AG10803 (cell line): ENCODE measurements around the gene CRB2.

Experiments used
- DNase-seq: peaks from one replicate; pipeline ENCODE4 v3.0.0; 2010; ENCODE audit warnings: low read depth
- H3K4me3 ChIP-seq: 2 replicates; pipeline ENCODE4 v1.5.1; 2011; ENCODE audit warnings: mild to moderate bottlenecking, low read length, control low read depth
- CTCF ChIP-seq: conservative IDR thresholded peaks from 2 replicates; pipeline ENCODE4 v1.5.1; 2011; ENCODE audit warnings: mild to moderate bottlenecking, low read length, control low read depth, inconsistent platforms

CRB2 gene

DNA sequence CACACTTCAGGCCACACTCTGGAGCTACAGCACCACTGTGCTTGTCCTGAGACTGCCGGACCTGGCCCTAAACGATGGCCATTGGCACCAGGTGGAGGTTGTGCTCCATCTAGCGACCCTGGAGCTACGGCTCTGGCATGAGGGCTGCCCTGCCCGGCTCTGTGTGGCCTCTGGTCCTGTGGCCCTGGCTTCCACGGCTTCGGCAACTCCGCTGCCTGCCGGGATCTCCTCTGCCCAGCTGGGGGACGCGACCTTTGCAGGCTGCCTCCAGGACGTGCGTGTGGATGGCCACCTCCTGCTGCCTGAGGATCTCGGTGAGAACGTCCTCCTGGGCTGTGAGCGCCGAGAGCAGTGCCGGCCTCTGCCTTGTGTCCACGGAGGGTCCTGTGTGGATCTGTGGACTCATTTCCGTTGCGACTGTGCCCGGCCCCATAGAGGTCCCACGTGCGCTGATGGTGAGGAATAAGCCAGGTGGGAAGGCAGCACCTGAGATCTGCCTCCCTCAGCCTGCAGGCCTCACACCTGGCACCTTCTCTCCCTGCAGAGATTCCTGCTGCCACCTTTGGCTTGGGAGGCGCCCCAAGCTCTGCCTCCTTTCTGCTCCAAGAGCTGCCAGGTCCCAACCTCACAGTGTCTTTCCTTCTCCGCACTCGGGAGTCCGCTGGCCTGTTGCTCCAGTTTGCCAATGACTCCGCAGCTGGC is 14.7 kb downstream of the CRB2 start:
- no peak overlapping the region for H3K4me3 ChIP-seq
- no peak for DNase-seq
- TF ChIP-seq CTCF = no peak

- no peak for TF ChIP-seq CTCF
- H3K4me3 ChIP-seq = no peak overlapping the region
- no peak for DNase-seq
Observed at GRCh38 chr9:123371228-123371584, 15.2 kb downstream of the CRB2 start.

DNA sequence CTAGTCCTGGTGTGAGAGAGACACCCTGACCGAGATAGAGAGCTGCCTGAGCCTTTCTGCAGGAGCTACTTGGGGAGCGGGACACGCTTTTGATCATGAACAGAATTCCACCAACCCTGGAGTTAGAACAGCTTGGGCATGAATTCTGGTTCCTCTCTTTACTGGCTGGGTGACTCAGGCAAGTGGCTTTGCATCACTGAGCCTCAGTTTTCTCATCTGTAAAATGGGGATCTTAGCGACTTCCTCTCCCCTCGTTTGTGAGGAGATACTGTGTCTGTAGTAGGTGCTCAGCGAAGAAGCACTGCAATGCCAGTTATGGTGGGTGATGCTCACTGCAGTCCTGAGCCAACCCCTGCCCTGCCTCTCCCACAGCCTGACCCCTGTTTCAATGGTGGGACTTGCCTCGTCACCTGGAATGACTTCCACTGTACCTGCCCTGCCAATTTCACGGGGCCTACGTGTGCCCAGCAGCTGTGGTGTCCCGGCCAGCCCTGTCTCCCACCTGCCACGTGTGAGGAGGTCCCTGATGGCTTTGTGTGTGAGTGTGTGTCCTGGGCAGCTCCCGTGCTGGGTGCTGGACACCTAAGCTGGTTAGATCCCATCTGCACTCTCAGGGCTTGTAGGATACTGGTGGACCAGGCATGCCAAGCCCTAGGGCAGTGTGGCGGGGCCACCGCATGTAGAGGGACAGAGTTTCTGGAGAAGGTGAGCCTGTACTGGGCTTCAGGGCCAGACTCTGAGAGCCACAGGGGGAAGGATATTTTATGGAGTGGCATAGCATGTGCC is 16.0 kb downstream of the CRB2 start:
- no peak overlapping the region for H3K4me3 ChIP-seq
- TF ChIP-seq CTCF = no peak
- DNase-seq = no peak

DNA sequence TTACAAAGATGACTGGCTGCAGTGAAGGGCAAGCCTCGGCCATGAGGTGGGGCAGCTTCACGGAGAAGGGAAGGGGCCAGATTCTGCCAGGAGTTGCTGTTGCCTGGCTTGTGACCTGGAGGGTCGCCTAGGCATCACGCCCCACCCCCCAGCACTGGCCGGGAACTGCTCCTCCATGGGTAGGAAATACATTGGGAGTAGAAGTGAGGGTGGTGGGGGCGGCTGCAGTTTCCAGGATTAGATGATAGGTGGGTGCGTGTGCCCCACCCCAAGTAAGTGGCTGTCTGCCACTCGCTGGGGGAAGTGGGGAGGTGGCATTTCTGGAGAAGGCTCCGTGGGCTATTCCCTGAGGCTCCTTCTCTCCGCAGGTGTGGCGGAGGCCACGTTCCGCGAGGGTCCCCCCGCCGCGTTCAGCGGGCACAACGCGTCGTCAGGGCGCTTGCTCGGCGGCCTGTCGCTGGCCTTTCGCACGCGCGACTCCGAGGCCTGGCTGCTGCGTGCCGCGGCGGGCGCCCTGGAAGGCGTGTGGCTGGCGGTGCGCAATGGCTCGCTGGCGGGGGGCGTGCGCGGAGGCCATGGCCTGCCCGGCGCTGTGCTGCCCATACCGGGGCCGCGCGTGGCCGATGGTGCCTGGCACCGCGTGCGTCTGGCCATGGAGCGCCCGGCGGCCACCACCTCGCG is 16.9 kb downstream of the CRB2 start:
- no peak overlapping the region for H3K4me3 ChIP-seq
- TF ChIP-seq CTCF = no peak
- no peak for DNase-seq

DNA sequence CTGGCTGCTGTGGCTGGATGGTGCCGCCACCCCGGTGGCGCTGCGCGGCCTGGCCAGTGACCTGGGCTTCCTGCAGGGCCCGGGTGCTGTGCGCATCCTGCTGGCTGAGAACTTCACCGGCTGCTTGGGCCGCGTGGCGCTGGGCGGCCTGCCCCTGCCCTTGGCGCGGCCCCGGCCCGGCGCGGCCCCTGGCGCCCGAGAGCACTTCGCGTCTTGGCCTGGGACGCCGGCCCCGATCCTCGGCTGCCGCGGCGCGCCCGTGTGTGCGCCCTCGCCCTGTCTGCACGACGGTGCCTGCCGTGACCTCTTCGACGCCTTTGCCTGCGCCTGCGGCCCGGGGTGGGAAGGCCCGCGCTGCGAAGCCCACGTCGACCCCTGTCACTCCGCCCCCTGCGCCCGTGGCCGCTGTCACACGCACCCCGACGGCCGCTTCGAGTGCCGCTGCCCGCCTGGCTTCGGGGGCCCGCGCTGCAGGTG is 17.5 kb downstream of the CRB2 start:
- no peak for DNase-seq
- TF ChIP-seq CTCF = no peak
- no peak overlapping the region for H3K4me3 ChIP-seq

DNA sequence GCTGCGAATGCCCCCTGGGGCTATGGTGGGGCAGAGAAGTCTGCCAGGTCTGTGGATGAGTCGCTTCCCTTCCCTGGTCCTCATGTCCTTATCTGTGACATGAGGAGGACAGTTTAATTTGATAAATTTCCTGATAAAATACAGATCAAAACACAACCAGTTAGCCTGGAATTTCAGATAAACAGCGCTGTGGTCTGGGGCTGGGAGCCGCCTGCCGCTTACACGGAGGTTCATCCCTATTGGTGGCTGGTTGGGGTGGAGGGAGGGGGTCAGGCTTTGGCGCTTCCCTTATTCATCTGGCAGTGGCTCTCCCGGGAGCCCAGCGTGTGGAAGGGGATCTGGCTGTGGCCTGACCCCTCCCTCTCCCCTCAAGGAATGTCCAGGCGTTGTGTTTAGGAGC is 17.9 kb downstream of the CRB2 start:
- DNase-seq = no peak
- no peak for TF ChIP-seq CTCF
- no peak overlapping the region for H3K4me3 ChIP-seq
